ENCODE data around the gene ARFGAP1. TPM values are rescaled to one million over a fixed set of nuclear protein-coding genes. Genes with fewer than 3 reads are reported as not detected.

Gene ARFGAP1
- total and polyA plus RNA-seq, 10 of the 15 experiments (the other 5 are each of a cell fraction or from before 2014, with no cell fraction given): 0.45 to 79.9 (median 30.8) TPM

- no peak within 1 kb of the TSS for H3K4me2 ChIP-seq (ENCODE audit: control insufficient read depth, insufficient read depth)
- BruUV-seq (replicated peaks): no TSS peak
- H2AFZ ChIP-seq (ENCODE audit: control insufficient read depth, low read depth, low read length): no peak within 1 kb of the TSS
- H3K9me3 ChIP-seq (replicated peaks; ENCODE audit: control insufficient read depth, insufficient read depth, low read length): no peaks in the 10 kb centered on the region
- TF ChIP-seq NRF1 (conservative IDR thresholded peaks at IDR 0.05; ENCODE audit: low read depth, low read length) (no peak), ELK1 (IDR thresholded peaks at IDR 0.05; ENCODE audit: low read depth, low read length) (no peak), NFYB (IDR thresholded peaks at IDR 0.05; ENCODE audit: insufficient read depth, low read depth, low read length) (no peak), DPF2 (IDR thresholded peaks at IDR 0.05) (no peak), BCL3 (IDR thresholded peaks at IDR 0.05; ENCODE audit: borderline replicate concordance, insufficient read depth, low read depth, low read length, poor library complexity, severe bottlenecking) (no peak), CEBPB (IDR thresholded peaks at IDR 0.05; ENCODE audit: borderline replicate concordance in 1 of 2, low read depth in 2 of 2, low read length in 2 of 2) (no peak), IKZF2 (IDR thresholded peaks at IDR 0.05) (no peak)
- SMC1A ChIA-PET (ENCODE audit: uncharacterized antibody, unreplicated experiment): no interaction called here
- RAD21 ChIA-PET (ENCODE audit: unreplicated experiment): no interaction called here
- peaks cover 0 to 11% of the 10 kb centered on the region in 2 experiments for H3K27me3 ChIP-seq (replicated peaks in 1 of 2; ENCODE audit: control insufficient read depth in 2 of 2, insufficient read depth in 2 of 2, low read length in 1 of 2)
- no peak for FAIRE-seq
- H3K36me3 ChIP-seq (ENCODE audit: control insufficient read depth in 2 of 2, insufficient read depth in 2 of 2, low read length in 1 of 2): no peaks in the 10 kb centered on the region
- in situ Hi-C loops (cut with MboI): no loop called here
- no peaks in the 10 kb centered on the region; the same call in 1 of the 2 replicates for H4K20me1 ChIP-seq (ENCODE audit: control insufficient read depth, insufficient read depth)
- no peaks in the 10 kb centered on the region for H3K4me1 ChIP-seq (ENCODE audit: control insufficient read depth, insufficient read depth, low read length)
- H3K4me3 ChIP-seq: no peak within 1 kb of the TSS
- intact Hi-C loops (cut with micrococcal nuclease; ENCODE audit: unreplicated experiment): no loop called here
- no peak within 1 kb of the TSS for H3K9ac ChIP-seq (ENCODE audit: control insufficient read depth, insufficient read depth, low read length)
- H3K79me2 ChIP-seq (ENCODE audit: control insufficient read depth, insufficient read depth, low read length): no peaks in the 10 kb centered on the region
- CTCF ChIA-PET: no interaction called here
- DNase-seq (ENCODE audit: low read depth, low spot score): no peak
- ATAC-seq: no peak
- 1% methylated on average over 16 of the region's 46 CpGs for WGBS (ENCODE audit: insufficient coverage, insufficient replicate concordance, low lambda C conversion rate, missing lambda C conversion rate)
- H3K27ac ChIP-seq (ENCODE audit: control insufficient read depth, insufficient read depth): no peak within 1 kb of the TSS
- POLR2A ChIA-PET: no interaction called here
Measured at GRCh38 chr20:63254232-63254605, 18.4 kb upstream of the ARFGAP1 start, which contains the start of gene NKAIN4. Gene NKAIN4 (minus strand): TSS chr20:63254463. CDS start chr20:63254450, 13 bp downstream.

Data from GM12878 (cell line).